H1 (cell line): ENCODE data around the gene MYOM3.

Source experiments
- CTCF ChIP-seq, 3 experiments: IDR thresholded peaks; 1 replicate in 2 of 3; 2 replicates in 1 of 3; pipeline versions ENCODE4 v1.5.1 to v1.6.1; 2011; ENCODE audit warnings: low read length in 3 of 3, mild to moderate bottlenecking in 3 of 3, inconsistent platforms in 2 of 3, low read depth in 1 of 3, moderate library complexity in 1 of 3; ENCODE audit not compliant: insufficient read depth in 1 of 3; ENCODE audit errors: control extremely low read depth in 1 of 3
- EZH2 ChIP-seq: fragments of 200-600 bp; sonication (generic); IDR thresholded peaks from 2 replicates; pipeline ENCODE4 v1.7.1; 2012; ENCODE audit warnings: low read depth, mild to moderate bottlenecking, moderate library complexity, low read length, inconsistent platforms; ENCODE audit not compliant: severe bottlenecking
- FOSL1 ChIP-seq: IDR thresholded peaks from 2 replicates; pipeline ENCODE4 v1.6.1; 2011; ENCODE audit warnings: mild to moderate bottlenecking, low read depth, low read length, moderate library complexity; ENCODE audit not compliant: insufficient read depth
- GABPA ChIP-seq: IDR thresholded peaks from 2 replicates; pipeline ENCODE4 v1.6.1; 2011; ENCODE audit warnings: mild to moderate bottlenecking, low read length, moderate library complexity, borderline replicate concordance; ENCODE audit not compliant: insufficient read depth
- POLR2A ChIP-seq, 2 experiments: IDR thresholded peaks; 1 replicate in 1 of 2; 2 replicates in 1 of 2; pipeline ENCODE4 v1.6.1; 2011; ENCODE audit warnings: low read depth in 2 of 2, low read length in 2 of 2, mild to moderate bottlenecking in 2 of 2; ENCODE audit errors: control extremely low read depth in 1 of 2
- ZNF274 ChIP-seq: IDR thresholded peaks from 2 replicates; pipeline ENCODE4 v1.7.0; 2012; ENCODE audit warnings: low read length, borderline replicate concordance; ENCODE audit errors: extremely low read depth

DNA sequence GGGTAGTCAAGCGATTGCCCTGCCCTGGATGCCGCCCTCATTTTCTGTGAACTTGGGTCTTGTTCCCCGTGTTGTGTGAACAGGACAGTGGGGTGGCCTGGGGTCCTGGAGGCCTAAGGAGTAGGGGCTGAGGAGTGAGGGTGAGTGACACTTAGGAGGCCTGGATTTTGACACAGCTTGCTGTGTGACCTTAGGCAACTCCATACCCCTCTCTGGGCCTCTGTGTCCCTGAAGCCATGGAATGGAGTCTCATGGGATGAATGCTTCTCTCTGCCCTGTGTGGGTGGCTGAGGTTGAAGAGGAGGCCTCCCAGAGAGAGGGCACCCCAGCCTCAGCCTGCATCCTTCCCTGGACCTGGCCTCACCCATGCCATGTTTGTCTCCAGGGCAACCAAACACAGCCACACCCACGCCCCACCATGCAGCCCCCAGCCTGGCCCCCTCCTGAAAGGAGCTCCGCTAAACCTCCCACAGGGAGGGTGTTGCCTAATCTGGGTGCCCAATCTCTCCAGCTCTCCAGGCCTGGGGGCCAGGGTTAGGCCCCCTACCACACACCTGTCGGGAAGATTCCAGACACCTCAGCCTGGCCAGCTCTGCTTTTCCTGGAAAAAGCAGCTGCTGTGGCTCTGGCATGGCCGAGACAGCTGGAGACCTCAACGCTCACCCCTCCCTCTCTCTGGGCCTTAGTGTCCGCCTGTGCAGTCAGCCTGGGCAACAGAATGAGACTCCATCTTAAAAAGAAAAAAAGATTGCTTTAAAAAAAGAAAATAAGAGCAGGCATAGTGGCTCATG, 9.9 kb downstream of the MYOM3 start:
- TF ChIP-seq ZNF274 (no peak), FOSL1 (no peak), POLR2A (IDR thresholded peaks at IDR 0.05; ENCODE audit: control extremely low read depth in 1 of 2, low read depth in 2 of 2, low read length in 2 of 2) (no peak), EZH2 (no peak), CTCF (IDR thresholded peaks at IDR 0.05; ENCODE audit: control extremely low read depth in 1 of 3, insufficient read depth in 1 of 3, low read depth in 1 of 3, low read length in 3 of 3) (no peak), GABPA (no peak)
